Measurements from ENCODE around the gene LCN2. TPM values are rescaled to one million over a fixed set of nuclear protein-coding genes. Genes with fewer than 3 reads are reported as not detected.

The LCN2 gene
- total and polyA plus RNA-seq, 9 of the 15 experiments (the other 6 are each of a cell fraction or from before 2014, with no cell fraction given) = 0.10 to 1.2 (median 0.44) TPM; not detected in 1

- TF ChIP-seq ZNF699 (CRISPR knock-in tag; IDR thresholded peaks at IDR 0.05; ENCODE audit: insufficient replicate concordance) (no peak), CBX3 (IDR thresholded peaks at IDR 0.05; ENCODE audit: borderline replicate concordance in 1 of 2, low read length in 2 of 2) (no peak), MIER1 (IDR thresholded peaks at IDR 0.05; ENCODE audit: low read depth) (no peak)
Observed at GRCh38 chr9:128124451-128124850, 24.8 kb upstream of the LCN2 start (continued).

- Histone ChIP-seq H3K4me3 (0 out of 2 replicates have a peak overlapping the region, but pooled peaks have one; percentile 98), H3K79me2 (ENCODE audit: control insufficient read depth, insufficient read depth, low read length) (peaks cover 38% of the 10 kb centered on the region), H3K27ac (ENCODE audit: extremely low read depth, low read depth, low read length) (no peak overlapping the region), H3K9me1 (ENCODE audit: control insufficient read depth, insufficient read depth, low read length) (no peaks in the 10 kb centered on the region), H4K20me1 (replicated peaks; ENCODE audit: control insufficient read depth, insufficient read depth, low read length) (peaks cover 8% of the 10 kb centered on the region; the same call in 1 of the 2 replicates), H3K27me3 (ENCODE audit: control insufficient read depth in 2 of 2, insufficient read depth in 2 of 2, low read length in 2 of 2) (no peaks in the 10 kb centered on the region), H3K4me2 (ENCODE audit: insufficient read depth, low read length) (peak overlapping the region; percentile 95), H2AFZ (ENCODE audit: low read depth, low read length) (no peak overlapping the region), H3K9ac (ENCODE audit: insufficient read depth in 1 of 2, low read depth in 2 of 2, low read length in 2 of 2) (peak overlapping the region in 1 of 2 experiments; percentile 99; a peak in 1 of 4 replicates), H3K36me3 (ENCODE audit: control insufficient read depth, insufficient read depth, low read length) (peaks cover 60% of the 10 kb centered on the region), H3K4me1 (replicated peaks in 1 of 2; ENCODE audit: control insufficient read depth in 2 of 2, insufficient read depth in 2 of 2, low read length in 2 of 2) (peaks cover 10 to 57% of the 10 kb centered on the region in 2 experiments), H3K9me3 (replicated peaks; ENCODE audit: control insufficient read depth, insufficient read depth, low read depth, low read length) (no peaks in the 10 kb centered on the region)
- DNase-seq (ENCODE audit: extremely low read depth in 1 of 4, low spot score in 3 of 4) (peak in 2 of 4 experiments; percentile 56 to 85), FAIRE-seq (peak; percentile 88), ATAC-seq (peak; percentile 47)
- intact Hi-C loops (cut with micrococcal nuclease) (loop anchor here (1.0 to 10.0 kb wide), 4 partner anchors 70 to 287 kb away; partner anchors contain the start of genes CIZ1, GOLGA2 and SWI5), in situ Hi-C loops (cut with MboI) (no loop called here)
- 46% methylated on average over 11 of the region's 16 CpGs for WGBS (ENCODE audit: insufficient coverage, low coverage, missing lambda C conversion rate)
- CTCF ChIA-PET (ENCODE audit: low intra/inter-chr PET ratio) = interaction anchor here (0.6 to 0.7 kb wide), 3 partner anchors 19 to 430 kb away, joined by 3 read pairs; no protein-coding TSS in a partner anchor
- BruUV-seq (replicated peaks) = no TSS peak
- POLR2A ChIA-PET = interaction anchor here (0.6 to 1.0 kb wide), 5 partner anchors 9 to 216 kb away, joined by 3 to 7 read pairs (median 3); no protein-coding TSS in a partner anchor
- TF ChIP-seq MYC (IDR thresholded peaks at IDR 0.05; ENCODE audit: low read depth, low read length) = 0 out of 2 replicates have a peak, but pooled peaks have one; percentile 21
- no peak for TF ChIP-seq MYC (CRISPR knock-in tag; IDR thresholded peaks at IDR 0.05; ENCODE audit: borderline replicate concordance, low read depth)
- TF ChIP-seq JUND (IDR thresholded peaks at IDR 0.05; ENCODE audit: borderline replicate concordance, low read depth, low read length) = 0 out of 2 replicates have a peak, but pooled peaks have one; percentile 19
- TF ChIP-seq JUND (tag; IDR thresholded peaks at IDR 0.05; ENCODE audit: borderline replicate concordance, low read depth, low read length) = no peak; the same call in 2 of the 3 replicates
- 0 out of 2 replicates have a peak, but pooled peaks have one; percentile 11 for TF ChIP-seq ARID1B (IDR thresholded peaks at IDR 0.05)
- TF ChIP-seq ID3 (CRISPR knock-in tag; IDR thresholded peaks at IDR 0.05) = no peak
- TF ChIP-seq ID3 (tag; IDR thresholded peaks at IDR 0.05) = no peak
- peak; percentile 84 for TF ChIP-seq RBM25 (IDR thresholded peaks at IDR 0.05; ENCODE audit: low read depth, low read length, severe bottlenecking)
- 0 out of 2 replicates have a peak, but pooled peaks have one; percentile 21 for TF ChIP-seq MYNN (IDR thresholded peaks at IDR 0.05)
- TF ChIP-seq MYNN (CRISPR knock-in tag; IDR thresholded peaks at IDR 0.05) = no peak
- peak in 1 of 2 experiments; percentile 49; a peak in 1 of 4 replicates for TF ChIP-seq RCOR1 (IDR thresholded peaks at IDR 0.05; ENCODE audit: borderline replicate concordance in 1 of 2, low read depth in 2 of 2, low read length in 2 of 2)
- 0 out of 2 replicates have a peak, but pooled peaks have one; percentile 41 for TF ChIP-seq ZNF592 (IDR thresholded peaks at IDR 0.05)
Observed at GRCh38 chr9:128124873-128125579, 24.2 kb upstream of the LCN2 start.
